Measurements from ENCODE around the gene RFXAP.

DNA sequence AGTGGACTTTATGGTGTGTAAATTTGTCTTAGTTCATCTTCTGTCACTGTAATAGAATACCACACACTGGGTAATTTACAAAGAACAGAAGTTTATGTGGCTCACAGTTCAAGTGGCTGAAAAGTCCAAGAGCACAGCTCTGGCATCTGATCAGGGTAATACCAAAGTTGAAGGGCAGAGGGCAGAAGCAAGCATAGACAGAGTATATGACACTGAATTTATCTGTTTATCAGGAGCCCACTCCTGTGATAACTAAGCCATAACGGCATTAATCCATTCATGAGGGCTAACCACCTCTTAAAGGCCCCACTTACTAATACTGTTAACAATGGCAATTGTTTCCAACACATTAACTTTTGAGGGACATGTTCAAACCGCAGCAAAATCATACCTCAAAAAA lies 4.0 kb upstream of the RFXAP start:
- TF ChIP-seq, protein P1, sequence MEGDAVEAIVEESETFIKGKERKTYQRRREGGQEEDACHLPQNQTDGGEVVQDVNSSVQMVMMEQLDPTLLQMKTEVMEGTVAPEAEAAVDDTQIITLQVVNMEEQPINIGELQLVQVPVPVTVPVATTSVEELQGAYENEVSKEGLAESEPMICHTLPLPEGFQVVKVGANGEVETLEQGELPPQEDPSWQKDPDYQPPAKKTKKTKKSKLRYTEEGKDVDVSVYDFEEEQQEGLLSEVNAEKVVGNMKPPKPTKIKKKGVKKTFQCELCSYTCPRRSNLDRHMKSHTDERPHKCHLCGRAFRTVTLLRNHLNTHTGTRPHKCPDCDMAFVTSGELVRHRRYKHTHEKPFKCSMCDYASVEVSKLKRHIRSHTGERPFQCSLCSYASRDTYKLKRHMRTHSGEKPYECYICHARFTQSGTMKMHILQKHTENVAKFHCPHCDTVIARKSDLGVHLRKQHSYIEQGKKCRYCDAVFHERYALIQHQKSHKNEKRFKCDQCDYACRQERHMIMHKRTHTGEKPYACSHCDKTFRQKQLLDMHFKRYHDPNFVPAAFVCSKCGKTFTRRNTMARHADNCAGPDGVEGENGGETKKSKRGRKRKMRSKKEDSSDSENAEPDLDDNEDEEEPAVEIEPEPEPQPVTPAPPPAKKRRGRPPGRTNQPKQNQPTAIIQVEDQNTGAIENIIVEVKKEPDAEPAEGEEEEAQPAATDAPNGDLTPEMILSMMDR (IDR thresholded peaks at IDR 0.05) = no peak
- TF ChIP-seq POLR2AphosphoS5 (IDR thresholded peaks at IDR 0.05) (no peak), POLR2A (IDR thresholded peaks at IDR 0.05) (no peak)
